ENCODE data around the gene ACYP1.

ACYP1 gene

GRCh38 chr14:75063491-75064204 lies at the start of gene ACYP1:
Gene ACYP1 (minus strand): TSS chr14:75064024. CDS start chr14:75063553, 471 bp downstream.
- DNase-seq, result peak; percentile 92 to 94 (median 94)

GRCh38 chr14:75109877-75110276 lies 46.1 kb upstream of the ACYP1 start:
- DNase-seq, result no peak

GRCh38 chr14:75107186-75107585 lies 43.4 kb upstream of the ACYP1 start:
- DNase-seq, result no peak

- no peak for DNase-seq
Observed at GRCh38 chr14:75101491-75101890, 37.7 kb upstream of the ACYP1 start.

GRCh38 chr14:75098682-75099081 lies 34.9 kb upstream of the ACYP1 start:
- no peak for DNase-seq

GRCh38 chr14:75098212-75098611 lies 34.4 kb upstream of the ACYP1 start:
- no peak for DNase-seq

GRCh38 chr14:75096959-75097358 lies 33.1 kb upstream of the ACYP1 start:
- no peak for DNase-seq

GRCh38 chr14:75095690-75096089 lies 31.9 kb upstream of the ACYP1 start:
- no peak for DNase-seq

- DNase-seq, result no peak
Observed at GRCh38 chr14:75094896-75095295, 31.1 kb upstream of the ACYP1 start.

- no peak for DNase-seq
Observed at GRCh38 chr14:75092698-75093097, 28.9 kb upstream of the ACYP1 start.

- no peak for DNase-seq
Observed at GRCh38 chr14:75091251-75091650, 27.4 kb upstream of the ACYP1 start.

GRCh38 chr14:75090353-75090752 lies 26.5 kb upstream of the ACYP1 start:
- no peak for DNase-seq

GRCh38 chr14:75088566-75089373 lies 24.9 kb upstream of the ACYP1 start:
- DNase-seq, result peak; percentile 72 to 81 (median 80)

- DNase-seq, result no peak
Observed at GRCh38 chr14:75088153-75088552, 24.3 kb upstream of the ACYP1 start.

- no peak for DNase-seq
Observed at GRCh38 chr14:75084513-75084912, 20.7 kb upstream of the ACYP1 start.

- no peak for DNase-seq
Observed at GRCh38 chr14:75083271-75083670, 19.4 kb upstream of the ACYP1 start.

GRCh38 chr14:75081660-75082229 lies 17.9 kb upstream of the ACYP1 start:
- no peak for DNase-seq

GRCh38 chr14:75079521-75079920 lies 15.7 kb upstream of the ACYP1 start:
- no peak for DNase-seq

- DNase-seq, result no peak
Observed at GRCh38 chr14:75077794-75078193, 14.0 kb upstream of the ACYP1 start.

GRCh38 chr14:75070383-75070782 lies 6.6 kb upstream of the ACYP1 start:
- no peak for DNase-seq

GRCh38 chr14:75069811-75070145 lies 6.0 kb upstream of the ACYP1 start:
- no peak for DNase-seq

- peak; percentile 86 to 95 (median 91) for DNase-seq
Observed at GRCh38 chr14:75069121-75069810, 5.4 kb upstream of the ACYP1 start, which contains the start of gene ZC2HC1C. Gene ZC2HC1C (plus strand): TSS chr14:75069641. CDS start chr14:75070574, 933 bp downstream.
